Activated effector memory CD4-positive, alpha-beta T cell treated with anti-CD3 and anti-CD28 coated beads, Interleukin-2, amount 50 U/mL, for 16 hours (primary cell): ENCODE data around the gene PTGDS.
A peak's percentile ranks its signal among the peaks of the same experiment; 100 is the strongest.

Source experiments
- DNase-seq: peaks from one replicate; pipeline ENCODE4 v3.0.0-alpha.2; 2020

The PTGDS gene

DNA sequence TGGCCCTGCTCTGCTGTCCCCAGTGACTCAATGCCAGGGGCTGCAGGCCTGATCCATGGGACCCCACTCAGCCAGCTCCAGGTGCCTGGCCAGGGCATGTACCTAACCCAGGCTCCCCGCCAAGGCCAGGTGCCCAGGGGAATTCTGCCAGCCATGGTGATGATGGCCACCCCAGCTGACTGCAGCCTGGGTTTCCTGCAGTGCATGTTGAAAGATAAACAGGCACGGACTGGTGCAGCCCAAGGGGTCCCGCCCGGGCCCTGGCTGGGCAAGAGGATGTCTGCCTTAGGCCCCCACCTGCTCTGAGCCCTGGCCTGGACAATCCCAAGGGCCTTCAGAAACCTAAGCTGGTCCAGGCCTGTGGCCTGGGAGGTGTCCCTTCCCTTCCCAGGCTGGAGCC, 49.5 kb downstream of the PTGDS start:
- DNase-seq, result no peak

- no peak for DNase-seq
These were observed 50.3 kb downstream of the PTGDS start, which contains the start of gene ABCA2 for GRCh38 chr9:137027369-137028262. TSS of gene ABCA2 (minus strand) at chr9:137028237. CDS start at chr9:137028140, 97 bp downstream.

- DNase-seq, result peak; percentile 90
These were observed 51.2 kb downstream of the PTGDS start for GRCh38 chr9:137028263-137029057.

DNA sequence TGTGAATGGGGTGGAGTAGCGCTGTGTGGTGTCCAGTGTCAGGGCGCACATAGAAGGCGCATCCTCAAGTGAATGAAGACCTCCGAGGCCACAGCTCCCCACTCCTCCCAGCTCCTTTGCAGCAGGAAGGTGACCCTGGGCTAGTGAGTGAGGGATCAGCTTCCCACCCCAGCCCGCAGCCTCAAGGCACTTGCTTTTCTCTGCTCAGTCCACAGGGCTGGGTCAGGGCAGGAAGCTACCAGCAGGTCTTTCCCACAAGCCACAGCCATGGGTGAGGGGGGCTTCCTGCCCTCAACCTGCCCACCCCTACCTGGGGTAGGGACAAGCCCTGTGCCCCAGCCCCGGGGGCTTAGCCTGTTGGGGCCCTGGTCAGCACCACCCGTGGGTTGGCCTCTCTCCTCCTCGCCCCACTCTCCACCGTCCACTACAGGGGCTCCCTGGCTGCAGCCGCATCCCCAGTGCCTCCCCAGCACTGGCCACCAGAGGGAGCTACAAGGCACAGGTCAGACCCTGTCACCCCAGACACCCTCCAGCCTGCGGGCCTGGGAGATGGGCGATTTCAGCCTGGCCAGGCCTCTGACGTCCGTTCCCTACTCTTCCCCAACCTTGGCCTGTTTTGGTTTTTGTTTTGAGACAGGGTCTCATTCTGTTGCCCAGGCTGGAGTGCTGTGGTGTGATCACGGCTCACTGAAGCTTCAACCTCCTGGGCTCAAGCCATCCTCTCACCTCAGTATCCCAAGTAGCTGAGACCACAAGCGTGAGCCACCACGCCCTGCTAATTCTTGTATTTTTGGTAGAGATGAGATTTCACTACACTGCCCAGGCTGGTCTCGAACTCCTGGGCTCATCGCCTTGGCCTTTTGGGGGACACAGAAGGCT, 52.0 kb downstream of the PTGDS start:
- peak; percentile 90 for DNase-seq

- no peak for DNase-seq
These were observed 52.7 kb downstream of the PTGDS start for GRCh38 chr9:137030006-137030405.

GRCh38 chr9:137030538-137031527, 53.5 kb downstream of the PTGDS start:
- DNase-seq, result peak; percentile 84
